DND-41 (cell line): ENCODE measurements around the gene ZFP91.
A peak's percentile ranks its signal among the peaks of the same experiment; 100 is the strongest.

Experiments
- ATAC-seq: fragments of 200-7000 bp; cut with Tn5 transposase; 3 replicates; pipeline ENCODE4 v1.9.1; 2021; ENCODE audit warnings: low read depth; ENCODE audit not compliant: insufficient read depth
- DNase-seq: peaks from one replicate; pipeline ENCODE4 v3.0.0-alpha.2; 2020
- H2AFZ ChIP-seq: 2 replicates; pipeline ENCODE4 v1.6.0; 2012; ENCODE audit warnings: low read depth, low read length
- H3K27ac ChIP-seq: 2 replicates; pipeline ENCODE4 v1.5.1; 2012; ENCODE audit warnings: low read length, inconsistent platforms
- H3K27me3 ChIP-seq: fragments of 200-600 bp; sonication (generic); 2 replicates; pipeline ENCODE4 v1.6.0; 2012; ENCODE audit warnings: low read length, mild to moderate bottlenecking, inconsistent platforms; ENCODE audit not compliant: insufficient read depth, poor library complexity
- H3K36me3 ChIP-seq: 2 replicates; pipeline ENCODE4 v1.5.1; 2012; ENCODE audit warnings: low read length, inconsistent platforms; ENCODE audit not compliant: insufficient read depth
- H3K4me1 ChIP-seq: 2 replicates; pipeline ENCODE4 v1.5.1; 2012; ENCODE audit warnings: mild to moderate bottlenecking, low read length; ENCODE audit not compliant: insufficient read depth
- H3K4me2 ChIP-seq: 2 replicates; pipeline ENCODE4 v1.6.0; 2012; ENCODE audit warnings: mild to moderate bottlenecking, moderate library complexity, low read length, inconsistent platforms; ENCODE audit not compliant: insufficient read depth
- H3K4me3 ChIP-seq, 2 experiments: fragments of 200-600 bp in 1 of 2; shearing (Covaris generic) in 1 of 2; 2 replicates each; pipeline ENCODE4 v1.5.1; 2012 to 2016; ENCODE audit warnings: inconsistent platforms in 2 of 2, low read length in 2 of 2, mild to moderate bottlenecking in 2 of 2, low read depth in 1 of 2, moderate library complexity in 1 of 2
- H3K79me2 ChIP-seq: 2 replicates; pipeline ENCODE4 v1.6.0; 2012; ENCODE audit warnings: low read length, inconsistent platforms; ENCODE audit not compliant: insufficient read depth
- H3K9ac ChIP-seq: 2 replicates; pipeline ENCODE4 v1.6.0; 2012; ENCODE audit warnings: low read depth, mild to moderate bottlenecking, inconsistent platforms, low read length, moderate library complexity
- H3K9me3 ChIP-seq: 2 replicates; pipeline ENCODE4 v1.5.1; 2012; ENCODE audit warnings: low read length, moderate library complexity, mild to moderate bottlenecking, inconsistent platforms; ENCODE audit not compliant: insufficient read depth, severe bottlenecking
- H4K20me1 ChIP-seq: 2 replicates; pipeline ENCODE4 v1.6.0; 2012; ENCODE audit warnings: low read length; ENCODE audit not compliant: insufficient read depth
- CTCF ChIP-seq: IDR thresholded peaks from 2 replicates; pipeline ENCODE4 v1.5.1; 2012; ENCODE audit warnings: borderline replicate concordance, low read length, moderate library complexity, mild to moderate bottlenecking; ENCODE audit not compliant: poor library complexity, severe bottlenecking; ENCODE audit errors: extremely low read depth
- EZH2 ChIP-seq: IDR thresholded peaks from 3 replicates; pipeline ENCODE4 v1.6.1; 2012; ENCODE audit warnings: borderline replicate concordance, low read depth, mild to moderate bottlenecking, moderate library complexity, low read length, inconsistent platforms; ENCODE audit not compliant: severe bottlenecking

ZFP91 gene

GRCh38 chr11:58582437-58582836 lies 3.6 kb downstream of the ZFP91 start:
- Histone ChIP-seq H3K27ac (no peak overlapping the region), H3K36me3 (peaks cover 39% of the 10 kb centered on the region), H3K9me3 (no peaks in the 10 kb centered on the region), H2AFZ (no peak overlapping the region), H3K4me1 (peaks cover 37% of the 10 kb centered on the region), H3K79me2 (peaks cover 84% of the 10 kb centered on the region), H3K9ac (peak overlapping the region; percentile 32), H4K20me1 (peaks cover 66% of the 10 kb centered on the region; the same call in 1 of the 2 replicates), H3K4me2 (peak overlapping the region; percentile 75), H3K27me3 (no peaks in the 10 kb centered on the region), H3K4me3 (peak overlapping the region in 1 of 2 experiments; percentile 33; a peak in 1 of 4 replicates)
- ATAC-seq (no peak), DNase-seq (no peak)
- TF ChIP-seq EZH2 (no peak), CTCF (no peak)

GRCh38 chr11:58586998-58587397 lies 8.1 kb downstream of the ZFP91 start:
- H3K4me2 ChIP-seq: peak overlapping the region; percentile 2; the same call in 1 of the 2 replicates
- no peak for ATAC-seq
- no peaks in the 10 kb centered on the region for H3K27me3 ChIP-seq
- H4K20me1 ChIP-seq: peaks cover 72% of the 10 kb centered on the region
- no peak for DNase-seq
- peaks cover 18% of the 10 kb centered on the region for H3K4me1 ChIP-seq
- H3K4me3 ChIP-seq: no peak overlapping the region
- no peaks in the 10 kb centered on the region for H3K9me3 ChIP-seq
- peaks cover 73% of the 10 kb centered on the region for H3K36me3 ChIP-seq
- H2AFZ ChIP-seq: no peak overlapping the region
- TF ChIP-seq EZH2: no peak
- no peak for TF ChIP-seq CTCF
- H3K27ac ChIP-seq: no peak overlapping the region
- peaks cover 100% of the 10 kb centered on the region for H3K79me2 ChIP-seq
- H3K9ac ChIP-seq: no peak overlapping the region

- Histone ChIP-seq H3K9me3 (no peaks in the 10 kb centered on the region), H3K36me3 (peaks cover 75% of the 10 kb centered on the region), H3K4me2 (no peak overlapping the region), H3K27ac (no peak overlapping the region), H3K27me3 (no peaks in the 10 kb centered on the region), H3K9ac (no peak overlapping the region), H2AFZ (no peak overlapping the region), H3K79me2 (peaks cover 100% of the 10 kb centered on the region), H3K4me1 (no peaks in the 10 kb centered on the region), H3K4me3 (no peak overlapping the region), H4K20me1 (peaks cover 62% of the 10 kb centered on the region)
- ATAC-seq (no peak), DNase-seq (no peak)
- TF ChIP-seq CTCF (no peak), EZH2 (no peak)
Observed at GRCh38 chr11:58591659-58592058, 12.8 kb downstream of the ZFP91 start.
